HG02870 (cell line): ENCODE measurements around the gene TMED8.
"Not testable (repeated sequence)": the region's sequence is repeated elsewhere in the genome, so short reads cannot be mapped to it uniquely, and the experiment has no call there.

Source experiments
- ATAC-seq: cut with Tn5 transposase; IDR thresholded peaks from one replicate; pipeline ENCODE4 v1.9.1; 2021; ENCODE audit warnings: mild to moderate bottlenecking, moderate library complexity; ENCODE audit not compliant: unreplicated experiment

The TMED8 gene

GRCh38 chr14:77323571-77323970 is 53.3 kb downstream of the TMED8 start:
- ATAC-seq = no peak

GRCh38 chr14:77322951-77323350 is 53.9 kb downstream of the TMED8 start:
- no peak for ATAC-seq

DNA sequence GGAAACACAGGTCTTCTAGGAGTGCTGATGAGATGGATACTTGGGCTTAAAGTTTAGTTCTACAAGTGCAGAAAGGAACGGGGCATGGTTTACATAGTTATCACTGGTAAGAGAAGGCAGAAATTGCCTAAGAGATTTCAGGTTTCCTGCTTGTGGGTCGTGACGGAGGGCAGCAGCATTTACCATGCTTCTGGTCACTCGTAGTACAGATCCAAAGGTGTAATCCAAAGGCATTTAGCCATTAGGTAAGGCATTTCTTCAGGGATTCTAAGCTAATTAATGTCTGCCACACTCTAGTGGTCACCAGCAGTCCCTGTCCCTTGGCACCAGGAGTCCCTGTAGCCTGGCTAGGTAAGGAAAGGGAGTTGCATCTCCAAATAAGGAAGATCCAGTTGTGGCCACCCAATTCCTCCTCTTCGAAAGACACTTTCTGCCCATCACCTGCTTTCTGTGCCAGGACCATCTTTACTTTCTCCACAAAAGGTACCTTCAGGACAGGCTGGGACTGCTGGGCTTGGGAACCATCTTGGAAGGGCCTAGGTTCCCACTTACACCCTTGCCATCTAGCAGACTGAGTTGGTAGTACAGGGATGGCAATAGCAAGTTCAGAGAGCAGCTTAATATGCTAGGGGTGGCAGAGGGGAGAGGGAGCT is 54.5 kb downstream of the TMED8 start:
- no peak for ATAC-seq

DNA sequence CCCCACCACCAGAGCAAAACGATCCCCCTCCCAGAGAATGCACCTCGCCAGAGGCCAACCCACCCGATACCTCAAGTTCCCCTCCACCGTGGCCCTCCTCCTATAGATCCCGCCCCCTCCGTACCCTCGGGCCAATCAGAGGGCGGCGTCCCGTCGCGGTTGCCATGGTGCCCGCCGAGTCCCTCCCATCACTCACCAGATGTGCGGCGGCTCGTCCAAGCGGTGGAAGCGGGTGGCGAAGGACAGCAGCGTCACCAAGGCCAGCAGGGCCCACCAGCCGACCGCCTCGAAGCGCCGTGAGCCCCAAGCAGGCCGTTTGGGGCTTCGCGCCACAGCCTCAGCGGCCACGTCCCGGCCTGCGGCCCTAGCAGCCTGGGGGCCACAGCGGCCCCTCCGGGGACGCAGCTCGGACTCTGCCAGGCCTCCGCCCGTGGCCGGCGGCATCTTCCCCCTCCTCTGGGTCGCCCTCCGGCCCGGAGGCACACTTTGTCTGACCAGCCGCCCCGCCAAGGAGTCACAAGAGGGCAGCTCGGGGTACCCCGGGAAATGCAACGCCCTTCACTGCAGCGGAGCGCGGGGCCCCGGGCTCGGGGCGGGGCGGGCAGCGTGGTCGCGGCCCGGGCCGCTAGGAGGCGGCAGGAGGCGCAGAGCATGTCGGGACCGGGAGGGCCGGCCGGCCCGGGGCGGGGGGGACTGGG is 56.5 kb downstream of the TMED8 start, which contains the start of gene POMT2:
Gene POMT2 (minus strand): TSS at position 646 of the 698 bp plus-strand sequence. CDS start 202 bp downstream, at position 444.
- ATAC-seq = peak; percentile 63

GRCh38 chr14:77319422-77319821 is 57.5 kb downstream of the TMED8 start:
- ATAC-seq = no peak

- not testable (repeated sequence) for ATAC-seq
These were observed 58.1 kb downstream of the TMED8 start for GRCh38 chr14:77318756-77319155.

DNA sequence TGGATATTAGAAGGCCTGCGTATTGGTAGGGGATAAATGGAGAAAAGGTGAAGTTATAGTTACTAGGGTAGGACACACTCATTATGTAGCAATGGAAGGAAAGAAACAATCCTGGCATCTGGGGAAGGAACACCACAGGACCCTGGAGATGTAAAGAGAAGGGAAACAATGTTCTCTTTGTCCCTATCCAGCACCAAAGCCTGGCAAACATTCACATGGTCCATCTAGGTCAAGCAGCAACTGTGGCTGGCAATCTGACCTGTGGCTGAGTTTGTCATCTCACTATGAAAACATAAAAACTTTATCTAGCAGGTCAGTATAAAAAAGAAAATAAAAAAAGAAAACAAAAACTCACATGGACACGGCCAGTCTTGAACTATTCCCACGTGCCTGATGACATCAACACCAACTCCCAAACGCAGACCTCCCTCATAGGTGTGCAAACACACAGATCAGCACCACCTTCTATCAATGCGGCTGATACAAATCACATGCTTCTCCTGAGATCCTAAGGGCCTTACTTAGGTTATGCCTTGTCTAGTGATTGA is 58.8 kb downstream of the TMED8 start:
- ATAC-seq = no peak

GRCh38 chr14:77316872-77317301 is 60.0 kb downstream of the TMED8 start:
- ATAC-seq = no peak

- no peak for ATAC-seq
These were observed 60.7 kb downstream of the TMED8 start for GRCh38 chr14:77316195-77316505.

DNA sequence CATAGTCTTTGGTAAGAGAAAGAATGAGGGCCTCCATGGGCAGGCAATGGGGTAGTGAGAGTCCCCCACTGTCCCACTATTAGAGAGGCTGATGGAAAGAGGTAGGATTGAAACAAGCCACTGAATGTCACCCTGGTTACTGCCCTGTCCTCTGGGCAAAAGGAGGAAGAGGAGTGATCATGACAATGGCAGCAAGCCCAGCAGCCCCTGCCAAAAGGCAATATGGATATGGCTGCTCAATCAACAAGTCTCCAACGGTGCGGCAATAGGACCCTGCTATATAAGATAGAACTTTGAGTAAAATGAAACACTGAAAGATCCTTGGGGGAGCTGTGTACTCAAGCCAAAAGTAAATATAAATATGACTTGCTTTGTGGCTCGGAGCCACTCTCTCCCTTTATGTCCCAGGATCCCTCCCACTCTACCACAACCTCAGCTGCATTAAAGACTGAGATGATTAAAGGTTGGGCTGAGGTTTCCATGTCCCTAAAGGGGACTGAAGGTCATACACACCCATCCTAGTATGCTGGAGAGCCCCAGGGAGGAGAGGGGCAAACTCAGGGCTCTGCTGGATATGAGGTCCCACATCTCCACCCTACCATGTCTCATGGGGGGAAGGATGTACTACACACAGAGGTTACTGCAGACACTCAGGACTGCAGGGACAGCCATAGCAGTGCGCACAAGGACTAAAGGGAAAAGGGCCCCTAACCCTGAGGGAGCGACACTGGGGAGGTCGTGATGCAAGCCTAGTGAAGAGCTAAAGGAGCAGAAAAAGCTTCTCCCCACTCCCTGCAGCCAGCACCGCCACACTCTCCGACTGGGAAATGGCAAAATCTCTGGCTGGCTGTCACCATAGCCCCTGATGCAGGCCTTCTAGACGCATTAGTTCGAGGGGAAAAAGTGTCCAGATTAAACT is 62.1 kb downstream of the TMED8 start:
- no peak for ATAC-seq

- ATAC-seq = no peak
These were observed 62.9 kb downstream of the TMED8 start for GRCh38 chr14:77314043-77314442.

GRCh38 chr14:77313371-77313770 is 63.5 kb downstream of the TMED8 start:
- ATAC-seq = no peak

DNA sequence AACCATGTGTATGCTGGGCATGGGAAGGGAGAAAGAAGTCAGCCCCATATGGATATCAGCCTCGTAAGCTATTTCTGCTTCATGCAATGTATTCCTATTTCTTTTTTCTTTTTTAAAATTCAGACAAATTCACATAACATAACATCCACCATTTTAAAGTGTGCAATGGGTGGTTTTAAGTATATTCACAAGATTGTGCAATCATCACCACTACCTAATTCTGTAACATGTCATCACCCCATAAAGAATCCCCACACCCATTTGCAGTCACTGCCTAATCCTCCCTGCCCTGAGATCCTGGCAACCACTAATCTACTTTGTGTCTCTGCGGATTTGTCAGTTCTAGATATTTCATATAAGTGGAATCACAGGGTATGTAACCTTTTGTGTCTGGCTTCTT is 65.7 kb downstream of the TMED8 start:
- no peak for ATAC-seq

- no peak for ATAC-seq
These were observed 66.9 kb downstream of the TMED8 start for GRCh38 chr14:77310026-77310425.

DNA sequence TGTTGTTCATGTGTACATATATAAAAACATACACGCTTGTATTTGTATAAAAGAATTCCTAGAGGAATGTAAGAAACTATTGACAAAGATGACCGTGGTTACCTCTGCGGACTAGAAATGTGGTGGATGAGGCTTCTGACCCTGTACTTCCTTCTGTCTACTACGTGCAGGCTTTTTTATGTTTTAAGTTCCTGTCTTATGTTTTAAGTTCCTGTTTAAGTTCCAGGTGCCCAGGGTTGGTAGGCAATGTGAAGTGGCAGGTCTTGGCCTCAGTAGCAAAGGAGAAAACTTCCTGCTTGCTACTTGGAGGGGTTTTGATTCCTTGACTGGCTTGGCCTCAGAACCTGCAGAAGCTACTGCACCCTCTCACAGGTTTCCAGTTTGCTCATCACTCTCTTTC is 67.8 kb downstream of the TMED8 start:
- no peak for ATAC-seq

DNA sequence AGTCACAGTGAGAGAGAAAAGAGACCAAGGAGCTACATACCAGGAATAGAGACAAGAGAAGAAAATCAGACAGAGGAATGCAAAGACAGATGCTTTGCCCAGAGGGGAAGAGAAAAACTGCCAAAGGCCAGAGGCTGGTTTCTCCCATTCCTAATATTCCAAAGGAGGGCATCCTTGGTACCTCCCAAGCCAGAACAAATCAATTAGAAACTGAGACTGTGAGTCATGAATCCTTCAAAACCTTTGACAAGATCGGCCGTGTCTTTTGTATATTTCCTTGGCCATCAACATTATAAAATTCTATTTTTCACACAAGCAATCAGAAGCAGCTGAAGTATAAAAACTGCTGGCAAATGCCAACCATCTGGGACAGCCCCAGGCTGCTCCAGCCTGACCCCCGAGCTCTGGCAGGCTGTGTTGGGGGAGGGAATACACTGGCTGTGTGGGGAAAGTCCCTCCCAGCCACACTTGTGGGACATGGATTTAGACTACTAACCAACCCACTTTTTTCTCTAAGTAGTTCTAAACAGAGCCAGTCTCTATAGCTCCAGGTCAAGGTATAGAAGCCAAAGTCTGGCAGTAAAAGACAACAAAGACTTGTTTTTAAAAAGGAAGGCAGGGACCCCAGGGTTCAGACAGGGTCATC is 69.9 kb downstream of the TMED8 start:
- ATAC-seq = no peak

GRCh38 chr14:77306416-77306815 is 70.5 kb downstream of the TMED8 start:
- ATAC-seq = no peak

DNA sequence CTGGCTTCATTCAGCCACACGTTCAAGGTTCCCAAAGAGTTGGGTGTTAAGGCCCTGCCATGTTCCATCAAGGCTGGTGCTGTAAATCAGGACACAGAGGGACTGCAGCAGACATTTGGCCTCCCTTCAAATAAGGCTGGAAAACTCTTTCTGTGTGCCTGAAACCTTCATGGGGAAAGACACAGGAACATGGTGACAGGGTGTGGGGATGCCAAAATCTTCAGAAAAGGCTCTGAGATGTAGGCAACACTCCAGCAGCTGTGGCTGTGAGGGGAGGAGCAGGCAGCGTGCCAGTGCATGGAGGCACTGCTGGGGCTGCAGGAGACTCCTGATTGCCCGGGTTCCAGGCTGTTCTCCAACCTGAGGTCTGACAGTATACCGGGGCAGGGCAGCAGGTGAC is 71.2 kb downstream of the TMED8 start:
- no peak for ATAC-seq

- peak; percentile 52 for ATAC-seq
These were observed 73.3 kb downstream of the TMED8 start for GRCh38 chr14:77303417-77304156.

DNA sequence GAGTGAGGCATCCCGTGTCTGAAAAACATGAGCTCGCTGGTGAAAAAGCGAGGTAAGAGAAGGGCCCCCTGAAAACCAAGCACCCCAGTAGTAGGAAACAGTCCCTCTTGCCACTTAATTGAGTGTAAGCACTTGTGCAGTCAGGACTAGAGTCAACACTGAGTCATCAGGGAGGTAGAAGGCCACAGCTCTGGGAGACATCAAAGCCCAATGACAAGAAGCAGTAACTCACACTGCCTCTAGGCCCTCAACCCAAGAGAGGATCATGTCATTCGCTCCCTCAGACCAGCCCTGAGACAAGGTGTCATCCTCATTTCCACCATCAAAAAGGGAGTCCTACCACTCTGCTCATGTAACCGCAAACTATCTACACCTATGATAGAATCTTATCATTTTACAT is 74.0 kb downstream of the TMED8 start:
- no peak for ATAC-seq
